ENCODE data around the gene RCC2.
"Not testable (repeated sequence)": the region's sequence is repeated elsewhere in the genome, so short reads cannot be mapped to it uniquely, and the experiment has no call there.

The RCC2 gene

DNA sequence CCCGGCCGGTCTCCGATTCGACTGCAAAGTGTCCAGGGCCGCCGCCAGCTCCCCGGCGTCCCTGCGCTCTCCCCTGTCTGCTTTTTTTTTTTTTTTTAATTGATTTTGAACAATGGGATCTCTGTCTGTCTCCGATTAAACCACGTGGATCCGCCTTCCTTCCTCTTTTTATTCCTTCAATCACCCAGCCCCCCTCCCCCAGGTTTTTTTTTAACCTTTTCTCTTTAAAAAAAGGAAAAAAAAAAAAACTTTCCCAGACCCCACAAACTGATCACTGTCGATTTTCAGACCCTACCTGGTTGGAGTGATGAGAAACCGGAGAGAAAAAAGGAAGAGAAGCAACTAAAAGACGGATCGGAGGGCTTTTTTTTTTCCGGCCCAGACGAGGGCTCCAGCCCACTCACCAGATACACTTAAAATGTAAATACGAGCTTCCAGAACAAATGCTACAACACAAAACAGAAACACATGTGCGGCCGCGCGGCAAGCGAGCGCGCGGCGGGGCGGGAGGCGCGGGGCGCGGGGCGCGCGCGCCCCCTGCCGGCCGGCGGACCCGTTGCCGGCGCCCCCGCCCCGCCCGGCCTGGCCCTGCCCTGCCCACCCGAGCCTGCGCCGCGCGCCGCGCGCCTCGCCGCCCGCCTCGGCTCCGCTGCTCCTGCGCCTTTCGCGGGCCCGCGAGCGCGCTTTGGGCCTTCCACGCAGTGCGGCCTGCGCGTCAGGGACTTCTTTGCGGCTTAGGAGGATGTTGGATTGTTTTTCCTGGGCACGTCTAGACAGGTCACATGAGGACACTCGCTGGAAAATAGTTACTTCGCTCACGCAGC is at the start of gene RCC2:
Gene RCC2 (minus strand): TSS at position 428 of the 824 bp plus-strand sequence. CDS start 1,163 bp downstream, outside the sequence.
- peak; percentile 71 for DNase-seq

GRCh38 chr1:17486242-17486641 is 46.8 kb upstream of the RCC2 start:
- no peak for DNase-seq

DNA sequence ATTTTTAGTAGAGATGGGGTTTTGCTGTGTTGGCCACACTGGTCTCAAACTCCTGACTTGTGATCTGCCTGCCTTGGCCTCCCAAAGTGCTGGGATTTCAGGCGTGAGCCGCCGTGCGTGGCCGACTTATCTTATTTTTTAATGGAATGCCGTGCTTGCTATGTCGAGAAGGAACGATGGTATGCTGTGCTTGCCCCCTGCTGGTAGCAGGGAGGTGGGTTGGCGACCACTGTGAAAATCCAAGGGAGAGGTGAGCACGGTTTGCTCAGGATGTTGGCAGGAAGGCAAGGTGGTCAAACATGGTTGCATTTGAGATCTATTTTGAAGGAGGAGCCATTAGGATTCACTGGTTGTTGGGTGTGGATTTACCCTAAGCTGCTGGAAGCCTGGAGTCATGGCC is 45.8 kb upstream of the RCC2 start:
- DNase-seq, result no peak

DNA sequence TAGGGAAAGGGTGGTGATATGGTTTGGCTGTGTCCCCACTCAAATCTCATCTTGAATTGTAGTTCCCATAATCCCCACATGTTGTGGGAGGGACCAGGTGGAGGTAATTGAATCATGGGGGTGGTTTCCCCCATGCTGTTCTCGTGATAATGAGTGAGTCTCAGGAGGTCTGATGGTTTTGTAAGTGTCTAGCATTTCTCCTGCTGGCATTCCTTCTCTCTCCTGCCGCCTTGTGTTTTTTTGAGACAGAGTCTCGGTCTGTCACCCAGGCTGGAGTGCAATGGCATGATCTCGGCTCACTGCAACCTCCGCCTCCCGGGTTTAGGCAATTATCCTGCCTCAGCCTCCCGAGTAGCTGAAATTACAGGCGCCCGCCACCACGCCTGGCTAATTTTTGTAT is 42.5 kb upstream of the RCC2 start:
- not testable (repeated sequence) for DNase-seq

DNA sequence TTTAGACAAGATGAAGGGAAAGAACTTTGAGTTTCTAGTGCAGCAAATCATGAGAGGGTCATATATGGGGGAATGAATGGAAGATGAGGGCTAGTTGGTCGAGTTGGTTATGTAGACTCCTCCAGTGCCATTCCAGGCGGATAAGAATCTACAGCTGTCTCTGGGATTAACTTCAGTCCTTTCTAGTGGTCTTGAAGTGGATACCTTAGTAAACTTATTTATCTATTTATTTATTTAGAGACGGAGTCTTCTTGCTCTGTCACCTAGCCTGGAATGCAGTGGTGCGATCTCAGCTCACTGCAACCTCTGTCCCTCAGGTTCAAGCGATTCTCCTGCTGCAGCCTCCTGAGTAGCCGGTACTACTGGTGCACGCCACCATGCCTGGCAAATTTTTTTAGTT is 41.4 kb upstream of the RCC2 start:
- no peak for DNase-seq

DNA sequence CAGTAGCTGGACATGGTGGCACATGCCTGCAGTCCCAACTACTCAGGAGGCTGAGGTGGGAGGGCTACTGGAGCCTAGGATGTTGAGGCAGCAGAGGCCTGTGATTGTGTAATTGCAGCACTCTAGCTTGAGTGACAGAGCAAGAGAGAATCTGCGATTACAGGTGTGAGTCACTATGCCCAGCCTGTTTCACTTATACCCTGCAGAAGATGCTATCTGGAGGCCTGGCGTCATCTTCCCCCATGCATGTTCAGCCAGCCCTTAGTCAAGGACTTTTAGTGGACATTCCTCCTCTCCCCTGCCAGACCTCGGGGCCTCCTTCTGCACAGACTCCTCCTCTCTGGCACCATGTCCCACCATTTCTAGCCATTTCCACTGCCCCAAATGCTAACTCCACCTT is 36.3 kb upstream of the RCC2 start:
- DNase-seq, result no peak

- DNase-seq, result not testable (repeated sequence)
These were observed 35.5 kb upstream of the RCC2 start for GRCh38 chr1:17474836-17475555.

DNA sequence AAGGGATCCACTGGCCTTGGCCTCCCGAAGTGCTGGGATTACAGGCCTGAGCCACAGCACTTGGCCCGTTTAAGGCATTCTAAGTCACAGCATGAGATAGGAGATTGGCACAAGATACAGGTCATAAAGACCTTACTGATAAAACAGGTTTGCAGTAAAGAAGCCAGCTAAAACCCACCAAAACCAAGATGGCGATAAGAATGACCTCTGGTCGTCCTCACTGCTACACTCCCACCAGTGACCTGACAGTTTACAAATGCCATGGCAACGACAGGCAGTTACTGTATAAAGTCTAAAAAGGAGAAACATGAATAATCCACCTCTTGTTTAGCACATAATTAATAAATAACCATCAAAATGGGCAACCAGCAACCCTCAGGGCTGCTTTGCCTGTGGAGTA is 33.3 kb upstream of the RCC2 start:
- no peak for DNase-seq

DNA sequence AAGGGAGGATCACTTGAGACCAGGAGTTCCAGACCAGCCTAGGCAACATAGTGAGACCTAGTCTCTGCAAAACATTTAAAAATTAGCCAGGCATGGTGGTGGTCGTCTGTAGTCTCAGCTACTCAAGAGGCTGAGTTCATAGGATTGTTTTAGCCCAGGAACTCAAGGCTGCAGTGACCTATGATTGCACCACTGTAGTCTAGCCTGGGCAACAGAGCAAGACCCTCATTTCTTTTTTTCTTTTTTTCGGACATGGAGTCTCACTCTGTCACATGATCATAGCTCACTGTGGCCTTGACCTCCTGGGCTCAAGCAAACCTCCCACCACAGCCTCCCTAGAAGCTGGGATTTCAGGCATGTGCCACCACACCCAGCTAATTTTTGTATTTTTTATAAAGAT is 31.9 kb upstream of the RCC2 start:
- no peak for DNase-seq

- DNase-seq, result no peak
These were observed 30.7 kb upstream of the RCC2 start for GRCh38 chr1:17470021-17470799.

DNA sequence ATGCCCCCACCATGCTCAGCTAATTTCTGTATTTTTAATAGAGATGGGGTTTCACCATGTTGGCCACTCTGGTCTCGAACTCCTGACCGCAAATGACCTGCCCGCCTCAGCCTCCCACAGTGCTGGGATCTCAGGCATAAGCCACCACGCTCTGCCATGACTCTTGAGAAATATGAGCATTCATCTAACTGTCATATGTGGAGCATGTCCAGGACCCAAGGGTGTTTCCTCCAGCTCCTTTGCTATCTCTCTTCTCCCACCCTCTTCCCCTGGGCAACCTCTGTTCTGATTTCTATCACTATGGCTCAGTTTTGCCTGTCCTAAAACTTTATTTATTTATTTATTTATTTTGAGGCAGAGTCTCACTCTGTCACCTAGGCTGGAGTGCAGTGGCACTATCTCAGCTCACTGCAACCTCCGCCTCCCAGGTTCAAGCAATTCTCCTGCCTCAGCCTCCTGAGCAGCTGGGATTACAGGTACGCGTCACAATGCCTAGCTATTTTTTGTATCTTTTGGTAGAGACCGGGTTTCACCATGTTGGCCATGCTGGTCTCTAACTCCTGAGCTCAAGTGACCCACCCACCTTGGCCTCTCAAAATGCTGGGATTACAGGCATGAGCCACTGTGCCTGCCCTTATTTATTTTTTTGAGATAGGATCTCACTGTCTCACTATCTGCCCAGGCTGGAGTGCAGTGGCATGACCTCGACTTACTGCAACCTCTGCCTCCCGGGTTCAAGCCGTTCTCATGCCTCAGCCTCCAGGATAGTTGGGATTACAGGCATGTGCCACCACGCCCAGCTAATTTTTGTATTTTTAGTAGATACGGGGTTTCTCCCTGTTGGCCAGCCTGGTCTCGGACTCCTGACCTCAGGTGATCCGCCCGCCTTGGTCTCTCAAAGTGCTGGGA is 29.1 kb upstream of the RCC2 start:
- not testable (repeated sequence) for DNase-seq

GRCh38 chr1:17466359-17466758 is 26.9 kb upstream of the RCC2 start:
- DNase-seq, result no peak

DNA sequence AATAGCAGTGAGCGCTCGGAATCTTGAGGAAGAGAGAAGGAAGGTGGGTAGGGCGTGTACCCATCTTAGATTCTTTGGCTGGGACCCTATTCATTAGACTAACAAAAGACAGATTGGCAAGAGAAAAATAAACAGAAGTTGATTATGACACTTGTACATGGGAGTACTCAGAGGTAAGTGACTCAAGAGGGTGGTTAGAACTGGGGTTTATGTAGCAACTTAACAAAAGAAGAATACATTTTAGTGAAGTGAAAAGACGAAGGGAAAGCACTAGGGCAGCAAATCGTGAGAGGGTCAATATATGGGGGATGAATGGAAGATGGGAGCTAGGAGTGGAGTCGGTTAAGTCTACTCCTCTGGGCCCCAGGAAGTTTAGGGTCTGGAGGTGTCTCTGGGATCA is 25.8 kb upstream of the RCC2 start:
- no peak for DNase-seq

- no peak for DNase-seq
These were observed 24.5 kb upstream of the RCC2 start for GRCh38 chr1:17463991-17464390.

GRCh38 chr1:17462669-17463068 is 23.2 kb upstream of the RCC2 start:
- DNase-seq, result no peak

- no peak for DNase-seq
These were observed 20.7 kb upstream of the RCC2 start for GRCh38 chr1:17460219-17460618.

DNA sequence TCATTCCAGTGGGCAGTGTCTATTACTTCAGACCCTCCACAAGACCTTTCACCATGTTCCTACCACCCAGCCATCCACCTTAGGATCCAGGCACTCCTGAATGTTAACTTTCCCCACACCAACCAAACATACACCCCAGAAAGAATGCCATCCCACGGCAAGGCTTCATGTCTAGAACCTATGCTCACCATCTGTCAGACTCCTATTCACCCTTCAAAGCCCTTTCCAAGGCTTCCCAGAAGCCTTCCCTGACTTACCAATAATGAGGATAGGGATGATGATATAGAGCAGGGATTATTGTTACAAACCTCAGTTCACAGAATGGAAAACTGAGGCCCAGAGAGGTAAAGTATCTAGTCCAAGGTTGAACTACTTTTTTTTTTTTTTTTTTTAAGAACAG is 19.3 kb upstream of the RCC2 start:
- DNase-seq, result no peak

DNA sequence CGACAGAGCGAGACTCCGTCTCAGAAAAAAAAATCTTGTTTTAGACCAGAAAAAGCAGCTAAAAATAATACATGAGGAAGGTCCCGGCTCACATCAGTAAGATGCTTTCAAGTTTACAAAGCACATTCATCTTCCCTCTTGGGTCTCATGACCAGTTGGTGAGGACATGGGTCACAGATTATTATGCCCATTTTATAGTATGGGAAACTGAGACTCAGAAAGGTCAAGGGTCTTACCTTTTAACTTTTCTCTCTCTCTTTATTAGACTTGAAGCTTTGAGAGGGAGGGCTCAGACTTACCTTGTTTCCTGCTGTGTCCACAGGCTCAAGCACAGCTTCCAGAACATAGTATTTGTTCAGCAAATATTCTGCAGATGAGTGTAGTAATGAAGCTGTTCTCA is 13.2 kb upstream of the RCC2 start:
- DNase-seq, result no peak

GRCh38 chr1:17452203-17452602 is 12.7 kb upstream of the RCC2 start:
- not testable (repeated sequence) for DNase-seq

DNA sequence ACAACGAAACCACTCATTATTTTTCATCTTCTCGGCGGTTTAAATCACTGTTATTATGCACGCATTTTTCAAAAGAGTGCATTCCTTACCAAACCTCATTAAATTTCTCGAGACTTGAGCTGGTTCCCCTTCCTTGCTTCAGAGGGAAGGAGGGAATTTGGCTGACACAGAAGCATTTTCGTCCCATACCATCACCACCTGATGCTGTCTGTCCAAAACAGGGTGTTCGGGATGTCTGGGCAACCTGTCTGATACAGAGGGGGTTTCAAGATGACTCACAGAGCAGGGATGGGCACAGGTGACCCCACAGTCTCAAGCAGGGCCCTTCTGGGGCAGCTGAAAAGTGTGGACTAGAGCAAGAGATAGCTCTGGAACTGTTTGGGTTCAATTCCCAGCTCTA is 12.3 kb upstream of the RCC2 start:
- no peak for DNase-seq

DNA sequence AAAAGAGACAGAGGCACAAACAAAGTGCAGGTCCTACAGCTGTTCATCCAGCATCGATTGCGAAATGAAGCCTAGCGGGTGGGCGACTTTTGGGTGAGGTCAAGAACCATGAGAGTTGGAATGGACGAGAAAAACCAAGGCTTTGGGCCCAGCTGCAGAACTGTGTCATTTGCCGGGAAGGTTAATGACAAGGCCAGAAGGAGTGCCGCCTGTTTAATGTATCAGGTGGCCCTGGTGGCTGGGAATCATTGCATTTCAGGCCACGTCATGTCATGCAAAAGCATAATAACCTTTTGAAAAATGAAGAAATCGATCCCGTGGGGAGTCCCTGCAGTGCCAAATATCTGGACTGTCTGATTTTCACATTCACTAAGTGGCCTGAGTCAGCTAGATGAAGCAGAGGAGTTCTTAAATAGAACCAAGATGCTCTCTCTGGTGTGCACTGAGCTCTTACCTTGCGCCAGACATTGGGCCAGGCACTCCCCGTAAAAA is 8.1 kb upstream of the RCC2 start:
- DNase-seq, result no peak

DNA sequence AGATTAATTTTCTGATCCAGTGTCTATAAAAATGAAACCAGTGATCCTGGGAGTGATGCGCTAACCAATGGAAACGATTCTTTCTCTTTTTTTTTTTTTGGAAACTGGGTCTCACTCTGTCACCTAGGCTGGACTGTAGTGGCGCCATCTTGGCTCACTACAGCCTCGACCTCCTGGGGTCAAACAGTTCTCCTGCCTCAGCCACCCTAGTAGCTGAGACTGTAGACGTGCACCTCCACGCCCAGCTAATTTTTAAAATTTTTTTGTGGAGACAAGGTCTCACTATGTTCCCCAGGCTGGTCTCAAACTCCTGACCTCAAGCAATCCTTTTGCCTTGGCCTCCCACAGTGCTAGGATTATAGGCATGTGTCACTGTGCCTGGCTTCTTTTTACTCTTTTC is 3.4 kb upstream of the RCC2 start:
- DNase-seq, result no peak

All from NCI-H526 treated with DMSO at 0.1 percent for 48 hours (cell line).